GM21576 (cell line): Measurements from ENCODE around the gene RAB22A.
"Not testable (repeated sequence)": the region's sequence is repeated elsewhere in the genome, so short reads cannot be mapped to it uniquely, and the experiment has no call there.

Source experiments
- ATAC-seq: cut with Tn5 transposase; IDR thresholded peaks from one replicate; pipeline ENCODE4 v1.9.1; 2021; ENCODE audit warnings: mild to moderate bottlenecking, moderate library complexity; ENCODE audit not compliant: unreplicated experiment

RAB22A gene

DNA sequence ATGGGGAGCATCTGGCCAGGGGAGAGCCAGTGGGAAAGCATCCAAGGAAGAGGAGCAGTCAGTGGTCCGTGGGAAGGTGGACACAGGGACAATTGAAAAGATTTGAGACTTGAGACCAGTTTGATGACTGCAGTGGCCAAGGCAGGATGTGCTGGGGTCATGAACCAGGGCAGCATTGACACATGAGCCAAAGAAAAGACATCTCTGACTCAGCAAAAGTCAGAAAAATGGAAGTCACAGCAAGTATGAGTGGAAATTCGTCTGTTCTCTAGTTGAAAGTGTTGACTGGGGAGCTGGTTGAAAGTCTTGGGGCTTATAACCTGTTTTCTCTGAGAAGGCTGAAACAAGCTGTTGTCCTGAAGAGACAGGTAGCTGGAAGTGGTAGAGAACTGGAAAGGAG, 31.3 kb downstream of the RAB22A start:
- ATAC-seq: no peak

DNA sequence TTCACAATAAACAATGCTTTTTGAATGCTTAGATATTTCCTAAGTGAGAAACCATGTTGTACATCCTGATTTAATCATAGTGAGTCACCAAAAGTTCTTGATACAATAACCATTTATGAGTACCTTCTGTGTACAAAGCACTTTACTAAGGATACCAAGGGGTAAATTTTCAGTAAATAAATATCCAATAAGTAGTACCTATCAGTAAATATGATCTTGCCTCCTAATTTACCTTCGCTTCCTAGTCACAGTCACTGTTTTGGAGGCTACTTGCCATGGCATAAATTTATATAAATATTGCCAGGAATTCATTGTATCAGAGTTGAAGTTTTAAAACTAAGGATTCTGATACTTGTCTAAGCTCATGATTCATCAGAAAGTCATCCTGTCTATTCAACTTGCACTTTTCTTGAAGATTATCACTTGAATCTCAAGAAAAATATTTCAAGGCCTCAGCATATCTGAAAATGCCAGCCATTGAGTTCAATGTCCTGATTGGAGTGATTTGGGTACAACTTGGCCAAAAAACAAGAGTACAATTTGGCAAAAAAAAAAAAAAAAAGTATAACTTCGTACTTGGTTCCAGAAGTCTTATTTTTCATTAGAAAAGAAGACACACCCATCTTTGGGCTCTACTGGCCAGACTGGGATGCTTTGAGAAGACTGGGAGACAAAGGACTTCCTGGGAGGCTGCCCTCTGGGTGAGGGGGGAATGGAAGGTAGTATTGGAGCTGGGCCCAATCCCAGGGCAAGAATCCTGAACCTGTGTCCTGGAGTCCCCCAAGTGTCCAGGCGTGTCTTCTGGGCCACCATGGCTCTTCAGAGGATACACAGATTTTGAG, 32.8 kb downstream of the RAB22A start:
- ATAC-seq: no peak

DNA sequence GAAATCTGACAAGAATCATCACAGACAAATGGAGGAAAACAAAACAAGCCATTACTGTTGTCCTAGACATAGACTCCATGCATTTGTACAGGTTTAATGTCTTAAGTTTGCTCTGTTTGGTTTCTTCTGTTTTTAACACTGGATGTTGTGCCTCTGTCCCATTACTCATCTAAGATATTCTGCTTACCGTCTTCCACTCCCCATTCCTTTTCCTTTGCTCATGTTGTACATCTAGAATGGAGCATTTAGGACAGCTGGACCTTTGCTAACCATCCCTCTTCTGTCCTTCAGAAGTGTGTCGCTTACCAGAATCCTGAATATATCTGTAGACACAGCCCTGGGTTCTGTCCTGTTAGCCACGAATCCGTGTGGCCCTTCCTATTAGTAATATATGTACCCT, 35.2 kb downstream of the RAB22A start:
- ATAC-seq: no peak

DNA sequence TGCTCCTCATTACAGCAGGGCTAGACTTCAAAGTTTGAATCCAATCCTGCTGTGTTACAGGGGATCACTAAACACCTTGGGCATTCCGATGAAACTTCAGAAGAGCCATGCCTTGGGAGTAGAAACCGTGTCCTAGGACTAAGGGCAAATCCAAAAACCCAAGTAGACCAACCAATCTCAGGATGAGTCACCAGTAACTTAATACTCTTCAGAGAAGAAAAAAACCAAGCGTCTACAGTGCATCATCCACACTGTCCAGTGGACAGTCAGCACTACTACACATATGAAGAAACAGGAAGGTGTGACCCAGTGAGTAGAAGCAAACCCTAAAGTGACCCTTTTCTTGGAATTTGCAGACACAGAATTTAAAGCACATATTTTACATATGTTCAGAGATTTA, 40.1 kb downstream of the RAB22A start:
- ATAC-seq: no peak

DNA sequence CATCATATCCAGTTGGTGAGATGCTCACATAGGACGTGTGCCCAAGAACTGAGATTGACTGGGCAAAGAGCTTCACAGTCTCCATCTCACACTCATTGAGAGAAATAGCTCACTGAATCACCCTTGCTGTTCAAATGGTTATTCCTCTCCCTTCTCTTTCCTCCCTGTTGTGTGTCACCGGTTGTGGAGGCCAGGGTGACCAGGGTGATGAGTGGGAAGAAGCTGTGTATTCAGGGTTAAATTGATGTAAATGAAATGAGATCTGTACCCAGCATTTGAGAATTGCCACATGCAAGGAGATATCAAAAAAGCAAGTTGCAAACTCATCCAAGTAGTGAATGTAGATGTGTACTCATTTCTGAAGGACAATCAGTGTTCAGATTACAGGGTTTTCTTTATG, 43.0 kb downstream of the RAB22A start:
- no peak for ATAC-seq

DNA sequence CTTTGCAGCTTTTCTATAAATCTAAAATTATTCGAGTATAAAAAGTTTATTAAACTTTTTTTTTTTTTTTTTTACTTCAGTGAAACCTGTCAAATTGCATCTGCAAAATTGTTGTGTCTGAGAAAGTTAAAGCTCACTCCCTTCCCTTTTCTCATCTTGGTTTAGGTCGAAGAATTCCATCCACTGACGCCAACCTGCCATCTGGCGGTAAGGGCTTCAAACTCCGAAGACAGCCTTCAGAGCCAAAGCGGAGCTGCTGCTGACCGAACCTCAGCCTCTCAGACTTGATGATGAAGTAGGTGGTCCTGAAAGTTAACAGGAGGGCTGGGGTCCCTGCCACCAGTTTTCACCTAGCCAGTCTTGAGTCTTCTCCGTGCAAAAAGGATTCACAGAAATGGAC, 49.9 kb downstream of the RAB22A start:
- no peak for ATAC-seq

DNA sequence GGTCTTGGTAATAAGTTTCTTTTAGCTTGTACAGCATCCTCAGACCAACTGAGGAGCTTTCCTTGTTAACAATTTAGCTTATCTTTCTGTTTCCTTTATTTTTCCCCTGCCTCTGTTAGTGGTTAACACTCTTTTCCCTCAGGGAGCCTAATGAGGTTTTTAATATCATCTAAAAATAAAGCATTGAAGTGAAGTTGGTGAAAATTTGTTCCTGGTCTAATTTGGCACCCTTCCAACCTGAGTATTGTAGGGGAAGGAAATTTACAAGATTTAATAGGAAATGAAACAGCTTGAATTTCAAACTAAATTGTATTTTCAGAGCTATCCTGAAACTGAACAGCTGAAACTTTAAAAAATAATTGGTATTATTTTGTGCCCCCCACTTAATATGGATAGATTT, 51.4 kb downstream of the RAB22A start:
- ATAC-seq: no peak

DNA sequence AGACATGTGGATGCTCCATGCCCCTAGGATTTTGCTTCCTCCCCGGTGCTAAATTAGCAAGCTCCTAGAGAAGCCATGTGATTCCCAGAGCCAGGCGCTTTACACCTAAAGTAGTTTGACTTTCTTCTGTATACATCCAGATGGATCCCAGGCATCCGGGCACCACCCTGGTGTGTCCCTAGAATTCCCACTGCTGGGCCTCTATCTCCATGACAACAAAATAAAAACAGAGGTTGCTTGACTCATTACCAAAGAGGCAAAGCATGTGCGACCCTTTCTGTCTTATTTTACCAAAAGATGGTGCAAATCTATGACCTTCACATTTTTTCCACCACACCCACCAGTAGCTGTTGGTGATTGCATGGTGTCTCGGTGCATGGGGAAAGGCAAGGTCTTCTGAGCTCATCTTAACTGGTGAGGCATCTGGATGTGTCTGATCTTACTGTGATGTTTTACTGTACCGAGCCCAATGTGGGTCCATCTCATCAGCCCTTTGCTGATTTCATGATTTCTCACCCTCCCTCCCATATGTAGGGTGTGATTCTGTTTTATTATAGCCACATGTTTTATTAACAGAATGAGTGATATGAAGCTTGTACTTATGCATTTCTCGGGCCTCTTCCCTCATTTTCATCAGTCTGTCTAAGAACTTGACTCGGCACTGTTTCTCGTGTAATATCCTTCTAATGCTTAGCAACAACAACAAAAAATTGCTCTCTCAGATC, 52.1 kb downstream of the RAB22A start:
- ATAC-seq: no peak

DNA sequence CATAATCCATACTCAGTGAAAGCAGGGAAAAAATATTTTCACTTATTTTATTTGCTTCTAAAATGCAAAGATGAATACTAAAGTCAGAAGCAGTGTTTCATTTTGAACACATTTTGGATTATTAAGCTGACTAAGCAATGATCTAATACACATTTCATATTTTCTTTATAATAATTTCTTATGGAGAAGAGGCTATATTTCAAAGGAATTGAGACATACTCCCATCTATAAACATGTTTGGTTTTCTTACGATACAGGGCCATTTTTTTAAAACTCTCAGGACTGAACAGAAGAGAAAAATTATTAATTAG, 52.6 kb downstream of the RAB22A start:
- ATAC-seq: no peak

DNA sequence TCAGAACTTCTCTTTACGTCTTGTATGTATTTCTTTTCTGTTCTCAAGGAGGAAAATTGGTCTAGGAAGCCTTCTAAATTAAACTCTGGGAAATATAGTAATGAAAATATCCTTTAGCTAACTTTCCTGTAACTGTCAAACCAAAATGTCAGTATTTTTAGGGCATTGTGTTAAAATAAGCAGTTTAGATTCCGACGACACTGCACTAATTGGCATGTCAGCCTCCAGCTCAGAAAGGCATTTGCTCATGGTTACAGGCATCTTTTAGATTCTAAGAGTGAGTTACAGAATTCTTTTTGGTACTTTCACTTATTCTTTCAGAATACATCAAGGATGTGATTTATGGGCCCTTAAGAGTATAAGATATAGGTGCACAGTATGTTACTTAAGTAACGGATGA, 53.5 kb downstream of the RAB22A start:
- ATAC-seq: no peak

DNA sequence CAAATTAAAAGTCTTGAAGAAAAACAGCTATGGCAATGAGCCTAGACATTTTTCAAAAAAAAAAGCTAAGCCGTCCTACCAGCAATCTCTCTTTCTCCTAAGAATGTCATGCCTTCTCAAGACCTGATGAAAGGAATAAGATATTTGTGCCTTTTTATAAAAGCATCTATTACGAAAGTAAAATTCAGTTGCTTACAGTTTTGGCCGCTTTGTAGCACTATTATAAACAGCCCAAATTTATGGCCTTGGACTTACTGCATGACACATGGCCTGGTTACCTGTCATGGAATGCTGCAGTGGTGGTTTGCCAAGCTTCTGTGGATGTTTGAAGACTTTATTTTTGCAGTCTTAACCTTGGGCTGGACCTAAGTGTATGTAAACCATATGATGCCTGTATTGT, 57.4 kb downstream of the RAB22A start:
- no peak for ATAC-seq

DNA sequence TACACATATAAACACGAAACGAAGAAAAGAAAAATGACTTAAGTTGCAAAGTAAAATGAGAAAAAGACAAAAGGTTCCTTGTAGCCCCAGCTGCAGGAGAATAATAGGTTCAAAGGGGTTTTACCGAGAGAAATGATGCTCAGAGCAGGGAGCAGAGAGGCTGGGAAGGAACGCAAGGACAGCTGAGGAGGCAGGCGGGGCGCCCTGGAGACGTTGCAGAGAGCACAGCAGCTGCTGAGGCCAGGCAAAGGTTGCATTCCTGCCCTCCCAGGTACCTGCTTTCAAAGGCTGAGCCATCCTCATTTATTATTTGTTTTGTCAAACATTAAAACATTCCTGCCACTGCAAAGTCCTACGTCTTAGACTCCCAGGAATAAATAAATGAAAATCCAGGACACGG, 63.3 kb downstream of the RAB22A start:
- no peak for ATAC-seq

DNA sequence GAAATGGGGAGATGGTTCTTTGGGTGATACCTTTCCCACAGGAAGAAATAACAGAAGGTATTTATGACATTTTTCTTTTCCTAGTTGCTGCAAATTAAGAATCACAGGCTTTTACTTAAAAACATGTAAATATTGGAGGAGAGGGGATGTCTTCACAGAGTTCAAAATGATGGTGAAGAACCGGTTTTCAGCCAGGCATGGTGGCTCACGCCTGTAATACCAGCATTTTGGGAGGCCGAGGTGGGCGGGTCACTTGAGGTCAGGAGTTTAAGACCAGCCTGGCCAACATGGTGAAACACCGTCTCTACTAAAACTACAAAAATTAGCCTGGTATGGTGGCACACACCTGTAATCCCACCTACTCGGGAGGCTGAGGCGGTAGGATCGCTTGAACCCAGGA, 63.8 kb downstream of the RAB22A start:
- not testable (repeated sequence) for ATAC-seq

DNA sequence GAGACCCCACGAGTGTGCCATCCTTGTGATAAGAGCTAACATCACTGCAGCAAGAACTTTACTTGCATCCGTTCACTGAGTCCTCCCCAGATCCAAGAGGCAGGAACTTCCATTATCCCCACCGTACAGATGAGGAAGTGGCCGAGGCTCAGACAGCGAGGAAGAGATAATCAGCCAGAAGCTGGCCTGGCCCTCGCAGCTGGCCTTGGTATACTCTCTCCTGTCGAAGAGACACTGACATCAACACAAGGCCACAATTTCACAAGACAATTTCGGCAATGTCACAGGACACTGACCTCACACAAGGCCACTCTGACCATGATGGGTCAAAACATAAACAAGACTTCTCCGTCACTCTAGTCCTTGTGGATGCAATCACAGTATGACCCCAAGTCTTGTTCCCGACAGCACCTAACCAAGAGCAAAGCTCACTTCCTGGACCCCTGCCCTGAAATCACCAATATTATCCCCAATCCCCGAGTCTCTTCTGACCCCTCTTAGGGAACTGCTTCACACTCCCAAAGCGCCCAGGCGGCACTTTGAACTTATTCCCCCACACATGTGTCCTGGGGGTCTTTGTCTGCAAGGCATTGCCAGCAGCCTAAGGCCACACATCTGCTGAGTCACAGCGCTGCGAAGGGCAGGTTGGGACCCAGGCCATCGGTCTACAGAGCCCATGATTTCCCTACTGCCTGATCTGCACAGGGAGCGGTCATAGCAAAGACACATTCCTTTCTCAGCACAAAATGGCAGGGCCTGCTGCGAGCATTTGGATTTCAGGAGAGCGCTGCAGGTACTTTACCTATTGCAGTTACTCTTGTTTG, 64.7 kb downstream of the RAB22A start:
- ATAC-seq: no peak

DNA sequence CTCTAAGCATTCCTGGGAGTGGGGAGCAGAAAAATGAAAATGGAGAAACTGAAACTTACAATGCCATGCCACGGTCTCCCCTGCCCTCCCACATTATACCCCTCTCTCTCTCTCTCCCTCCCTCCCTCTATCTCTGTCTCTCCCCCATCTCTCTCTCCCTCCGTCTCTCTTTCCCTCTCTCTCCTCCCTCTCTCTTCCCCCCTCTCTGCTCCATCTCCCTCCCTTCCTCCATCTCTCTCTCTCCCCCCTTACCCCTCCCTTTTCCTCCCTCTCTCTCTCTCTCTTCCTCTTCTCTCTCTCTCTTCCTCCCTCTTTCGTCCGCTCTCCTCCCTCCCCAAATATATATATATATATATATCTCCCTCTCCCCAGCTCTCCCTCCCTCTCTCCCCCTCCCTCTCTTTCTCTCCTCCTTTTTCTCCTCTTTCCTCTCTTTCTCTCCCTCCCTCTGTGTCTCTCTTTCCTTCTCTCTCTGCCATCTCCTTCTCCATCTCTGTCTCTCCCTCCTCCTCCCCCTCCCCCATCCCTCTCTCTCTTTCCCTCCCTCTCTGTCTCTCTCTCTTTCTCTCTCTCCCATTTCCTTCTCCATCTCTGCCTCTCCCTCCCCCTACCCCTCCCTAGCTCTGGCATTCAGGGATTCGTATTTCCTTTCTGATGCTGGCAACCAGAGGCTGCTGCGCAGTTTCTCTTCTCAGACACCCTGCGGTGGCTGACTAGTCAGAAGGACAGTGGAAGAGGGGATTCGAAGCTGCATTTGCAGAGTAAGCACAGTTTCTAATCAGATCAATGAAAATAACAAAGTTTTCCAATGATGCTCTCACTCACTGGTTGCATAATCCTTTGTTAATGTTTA, 65.6 kb downstream of the RAB22A start:
- ATAC-seq: no peak

DNA sequence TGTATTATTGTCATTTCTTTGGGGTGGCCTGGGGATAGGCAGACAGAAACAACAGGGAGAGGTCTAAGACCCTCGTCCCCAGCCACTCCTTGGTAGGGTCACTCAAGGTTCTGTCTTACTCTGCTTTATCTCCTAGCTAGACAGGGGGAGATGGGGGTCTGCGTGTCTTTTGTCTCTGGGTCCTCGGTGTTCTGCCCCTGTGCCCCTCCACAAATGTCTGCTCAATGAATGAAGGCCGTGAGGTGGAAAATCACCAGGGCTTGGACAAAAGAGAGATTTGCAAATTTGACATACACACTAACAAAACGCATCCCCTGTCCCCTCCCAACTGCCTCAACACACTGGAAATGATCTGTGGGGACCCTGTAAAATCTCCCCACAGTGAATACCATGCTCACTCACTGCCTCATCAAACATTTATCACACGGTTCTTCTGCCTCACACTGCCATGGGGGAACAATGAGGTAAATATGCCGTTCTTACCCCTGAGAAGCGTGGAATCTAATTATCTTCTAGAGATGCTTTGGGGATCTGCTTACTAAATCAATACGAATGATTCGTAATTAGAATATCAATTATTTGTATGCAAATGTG, 66.3 kb downstream of the RAB22A start:
- ATAC-seq: no peak

DNA sequence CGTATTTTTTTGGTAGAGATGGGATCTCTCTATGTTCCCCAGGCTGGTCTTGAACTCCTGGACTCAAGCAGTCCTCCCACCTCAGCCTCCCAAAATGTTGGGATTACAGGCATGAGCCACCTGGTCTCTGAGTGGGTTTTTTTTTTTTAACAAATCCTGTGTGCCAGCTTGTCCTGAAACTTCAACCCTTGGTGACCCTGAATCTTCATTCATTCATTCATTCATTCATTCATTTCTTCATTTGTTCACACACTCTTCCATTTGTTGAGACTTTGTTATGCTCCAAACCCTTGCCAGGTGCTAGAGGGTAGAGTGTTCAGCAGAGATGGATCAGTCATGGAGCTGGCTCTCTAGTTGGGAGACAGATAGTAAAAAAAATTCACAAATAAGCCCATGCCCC, 67.5 kb downstream of the RAB22A start:
- ATAC-seq: no peak

DNA sequence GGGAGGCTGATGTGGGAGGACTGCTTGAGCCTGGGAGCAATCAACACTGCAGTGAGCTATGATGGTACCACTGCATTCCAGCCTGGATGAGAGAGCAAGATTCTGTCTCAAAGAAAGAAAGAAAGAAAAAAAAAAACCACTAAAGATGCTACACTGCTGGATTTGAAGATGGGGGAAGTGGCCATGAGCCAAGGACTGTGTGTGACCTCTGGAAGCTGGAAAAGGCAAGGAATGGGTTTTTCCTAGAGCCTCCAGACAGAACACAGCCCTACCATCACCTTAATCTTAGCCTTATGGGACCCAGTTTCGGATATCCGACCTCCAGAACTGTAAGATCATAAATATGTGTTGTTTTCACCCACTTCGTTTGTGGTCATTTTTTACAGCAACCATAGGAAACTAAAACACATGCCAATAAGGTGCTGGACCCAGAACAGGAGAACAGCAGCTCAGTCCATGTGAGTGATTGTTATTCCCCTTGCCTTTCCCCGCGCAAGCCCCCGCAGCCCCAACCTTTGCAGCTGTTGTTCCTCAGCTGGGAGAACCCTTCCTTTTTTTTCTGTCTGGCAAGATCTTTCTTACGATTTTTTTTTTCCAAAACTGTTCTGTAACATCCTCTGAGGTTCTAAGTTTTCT, 68.4 kb downstream of the RAB22A start:
- ATAC-seq: no peak

DNA sequence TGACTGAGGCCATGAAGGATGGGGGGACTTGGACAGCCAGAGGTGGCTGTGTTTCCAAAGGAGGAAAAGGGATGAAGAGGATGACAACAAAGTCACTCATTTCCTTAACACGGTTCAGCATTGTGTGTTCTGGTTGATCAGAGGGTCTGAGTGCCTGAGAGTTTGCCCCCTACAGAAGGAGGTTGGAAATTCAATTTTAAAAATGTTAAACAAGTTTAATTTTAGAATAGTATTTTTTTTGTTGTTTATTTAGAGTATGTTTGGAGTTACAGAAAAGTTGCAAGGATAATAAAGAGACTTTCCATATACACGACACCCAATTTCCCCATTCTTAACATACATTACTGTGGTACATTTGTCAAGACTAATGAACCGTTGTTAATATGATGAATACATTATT, 69.2 kb downstream of the RAB22A start:
- ATAC-seq: no peak

DNA sequence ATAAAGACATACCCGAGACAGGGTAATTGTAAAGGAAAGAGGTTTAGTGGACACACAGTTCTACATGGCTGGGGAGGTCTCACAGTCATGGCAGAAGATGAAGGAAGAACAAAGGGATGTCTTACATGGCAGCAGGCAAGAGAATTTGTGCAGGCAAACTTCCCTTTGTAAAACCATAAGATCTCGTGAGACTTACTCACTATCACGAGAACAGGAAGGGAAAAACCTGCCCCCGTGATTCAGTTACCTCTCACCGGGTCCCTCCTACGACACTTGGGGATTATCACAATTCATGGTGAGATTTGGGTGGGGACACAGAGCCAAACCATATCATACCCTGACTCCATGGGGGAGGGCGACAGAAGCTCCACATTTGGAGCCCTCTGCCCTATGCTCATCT, 72.1 kb downstream of the RAB22A start:
- no peak for ATAC-seq
